CD4-positive, alpha-beta T cell treated with Interleukin-15 for 1 hour (primary cell): ENCODE results near the gene IGSF3.
"Not testable (repeated sequence)": the region's sequence is repeated elsewhere in the genome, so short reads cannot be mapped to it uniquely, and the experiment has no call there.

Experiments
- DNase-seq: peaks from one replicate; pipeline ENCODE4 v3.0.0-alpha.2; 2020

Gene IGSF3

DNA sequence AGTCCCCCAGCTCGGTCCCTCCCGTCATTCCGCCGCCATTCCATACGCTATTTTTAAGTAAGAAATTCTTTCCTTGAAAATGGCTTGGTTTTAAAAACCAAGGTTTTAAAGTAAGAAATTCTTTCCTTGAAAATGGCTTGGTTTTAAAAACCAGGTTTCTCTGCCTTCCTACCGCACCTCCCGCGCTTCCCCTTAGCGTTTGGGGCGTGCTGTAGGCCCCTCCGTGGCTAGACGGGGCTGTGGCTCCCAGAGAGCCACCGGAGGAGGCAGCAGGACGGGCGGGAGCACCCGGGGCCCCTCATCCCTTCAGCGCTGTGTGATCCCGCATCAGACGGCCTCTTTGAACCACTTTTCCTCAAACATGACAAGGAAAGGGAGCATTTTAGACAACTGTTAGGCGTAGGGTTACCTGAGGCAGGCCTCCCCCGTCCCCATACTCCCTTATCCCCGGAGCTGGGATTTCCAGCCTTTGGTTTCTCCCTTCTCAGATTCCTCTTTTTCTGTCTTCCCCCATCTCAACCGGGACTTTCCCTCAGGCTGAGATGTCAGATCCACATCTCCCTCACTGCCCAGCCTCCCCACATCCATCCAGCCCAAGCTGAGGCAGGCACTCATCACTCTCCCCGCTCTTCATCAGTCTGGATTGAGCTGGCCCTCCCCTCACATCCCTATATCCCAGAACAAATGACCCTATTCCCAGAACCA is 96.2 kb downstream of the IGSF3 start:
- no peak for DNase-seq

- DNase-seq: peak; percentile 87
Measured at GRCh38 chr1:116570358-116571214, 96.9 kb downstream of the IGSF3 start, which contains the start of gene CD58. Gene CD58, minus strand, starts transcription at chr1:116571026. Its CDS starts 54 bp downstream, at chr1:116570972.

GRCh38 chr1:116569776-116570357 is 97.7 kb downstream of the IGSF3 start:
- DNase-seq: peak; percentile 60

- DNase-seq: no peak
Measured at GRCh38 chr1:116569381-116569670, 98.2 kb downstream of the IGSF3 start.

DNA sequence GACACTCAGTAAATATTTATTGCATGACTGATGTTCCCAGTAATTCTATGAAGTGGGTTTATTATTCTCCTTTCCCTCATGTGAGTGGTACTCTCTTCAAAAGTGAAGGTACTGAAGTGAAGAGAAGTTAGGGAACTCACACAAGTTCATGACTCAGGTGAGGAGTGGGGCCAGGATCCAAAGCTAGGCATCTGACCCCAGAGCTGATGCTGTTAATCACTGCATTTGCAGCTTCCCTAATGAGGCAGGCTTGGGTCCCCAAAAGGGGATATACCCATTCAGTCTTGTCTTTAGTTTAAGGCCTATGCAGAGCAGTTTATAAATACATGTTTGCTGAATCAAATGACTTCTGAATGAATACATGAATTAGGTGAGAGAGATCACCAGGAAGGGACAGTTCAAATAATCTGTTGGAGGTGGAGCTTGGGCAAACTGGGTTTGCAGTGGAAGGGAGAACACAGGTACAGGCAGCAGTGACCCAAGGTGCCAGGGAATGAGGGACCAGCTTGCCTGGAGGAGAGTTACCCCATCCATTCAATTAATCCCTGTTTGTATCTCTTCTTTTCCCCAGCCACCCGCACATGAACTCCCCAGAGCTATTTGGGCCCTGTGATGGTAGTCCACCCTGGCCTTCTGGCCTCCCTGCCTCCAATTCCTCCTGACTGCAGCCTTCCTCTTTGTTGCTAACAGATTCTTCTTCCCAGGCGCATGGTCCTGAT is 98.7 kb downstream of the IGSF3 start:
- no peak for DNase-seq

GRCh38 chr1:116567790-116568661 is 99.5 kb downstream of the IGSF3 start:
- no peak for DNase-seq

DNA sequence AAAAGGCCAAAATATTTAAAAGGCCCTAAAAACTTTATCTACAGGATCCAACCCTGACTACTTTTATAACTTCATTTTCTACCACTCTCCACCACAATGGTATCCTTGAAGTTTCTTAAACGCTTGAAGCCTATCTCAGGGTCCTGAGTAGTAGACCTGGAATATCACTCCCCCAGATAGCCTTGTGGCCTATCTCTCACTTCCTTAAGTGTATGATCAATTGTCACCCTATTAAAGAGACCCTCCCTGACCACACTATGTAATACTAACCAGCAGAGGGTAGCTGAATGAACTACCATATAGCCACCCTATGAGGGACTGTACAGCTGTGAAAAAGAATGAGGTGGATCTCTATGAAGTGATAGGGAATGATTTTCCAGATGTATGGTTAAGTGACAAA is 102.3 kb downstream of the IGSF3 start:
- no peak for DNase-seq

- no peak for DNase-seq
Measured at GRCh38 chr1:116564426-116564825, 103.1 kb downstream of the IGSF3 start.

GRCh38 chr1:116562465-116562864 is 105.1 kb downstream of the IGSF3 start:
- DNase-seq: not testable (repeated sequence)

DNA sequence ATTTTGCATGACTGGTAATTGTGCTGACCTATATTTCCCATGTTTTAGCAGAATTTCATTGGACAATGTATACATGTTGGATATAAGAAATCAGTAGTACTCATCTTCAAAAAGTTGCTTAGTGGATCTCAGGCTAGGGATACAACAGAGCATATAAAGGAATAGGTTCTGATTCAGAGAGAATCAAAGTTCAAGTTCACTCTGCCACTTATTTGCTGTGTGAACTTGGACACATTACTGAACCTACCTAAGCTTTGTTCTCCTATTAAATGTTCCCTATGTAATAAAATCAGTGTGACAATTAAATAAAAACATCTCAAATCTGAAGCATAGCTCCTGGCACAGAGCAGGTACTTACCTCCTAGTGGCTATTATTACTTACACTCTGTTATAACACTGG is 106.0 kb downstream of the IGSF3 start:
- DNase-seq: no peak

DNA sequence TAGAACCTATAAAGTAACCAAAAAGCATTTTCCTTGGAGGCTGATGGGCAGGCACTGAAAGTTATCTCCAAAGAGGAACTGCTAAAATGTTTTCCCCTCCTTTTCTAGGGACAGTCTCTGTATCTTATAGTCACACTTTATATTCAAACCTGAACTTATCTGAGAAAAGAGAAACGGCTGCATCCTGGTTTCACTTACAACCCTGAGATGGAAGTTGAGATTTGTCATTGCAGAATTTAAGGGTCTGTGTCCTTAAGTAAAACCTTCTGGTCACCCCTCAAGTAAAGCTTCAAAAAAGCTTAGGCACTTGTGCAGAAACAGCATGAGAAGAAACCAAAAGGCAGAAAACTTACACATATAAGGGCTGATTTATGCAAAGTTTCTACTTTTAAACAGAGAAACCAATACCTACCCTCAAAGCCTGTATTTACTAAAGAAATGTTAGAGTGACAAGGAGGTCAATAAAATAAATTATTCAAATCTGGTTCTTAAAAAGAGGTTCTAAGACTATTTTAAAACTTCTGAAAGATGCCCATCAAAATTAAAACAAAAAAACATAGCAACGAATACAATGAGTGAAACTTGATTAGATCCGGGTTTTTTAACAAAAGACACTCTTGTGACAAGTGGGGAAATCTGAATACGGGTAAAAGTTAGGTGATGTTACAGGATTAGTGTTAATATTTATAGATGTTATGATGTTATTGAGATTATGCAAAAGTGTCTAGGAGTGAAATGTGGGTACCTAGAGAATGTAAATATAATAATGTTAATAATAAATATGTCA is 106.6 kb downstream of the IGSF3 start:
- no peak for DNase-seq

GRCh38 chr1:116559304-116559761 is 108.2 kb downstream of the IGSF3 start:
- no peak for DNase-seq

DNA sequence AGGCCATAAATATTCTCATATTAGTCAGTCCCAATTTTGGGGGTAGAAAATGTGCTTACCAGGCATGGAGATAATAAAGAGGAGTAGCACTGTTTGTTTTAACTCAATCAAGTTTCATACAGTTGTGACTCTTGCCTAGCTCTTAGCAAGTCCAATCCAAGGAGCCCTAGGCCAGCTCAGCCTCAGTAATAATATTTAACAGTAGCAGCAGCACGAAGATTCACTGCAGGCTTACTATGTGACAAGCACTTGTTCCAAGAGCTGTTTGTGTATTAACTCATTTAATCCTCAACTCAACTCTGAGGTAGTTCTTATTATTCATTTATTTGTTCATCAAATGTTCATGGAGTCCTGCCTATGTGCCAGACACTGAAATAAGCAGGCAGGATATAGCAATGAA is 109.0 kb downstream of the IGSF3 start:
- no peak for DNase-seq

DNA sequence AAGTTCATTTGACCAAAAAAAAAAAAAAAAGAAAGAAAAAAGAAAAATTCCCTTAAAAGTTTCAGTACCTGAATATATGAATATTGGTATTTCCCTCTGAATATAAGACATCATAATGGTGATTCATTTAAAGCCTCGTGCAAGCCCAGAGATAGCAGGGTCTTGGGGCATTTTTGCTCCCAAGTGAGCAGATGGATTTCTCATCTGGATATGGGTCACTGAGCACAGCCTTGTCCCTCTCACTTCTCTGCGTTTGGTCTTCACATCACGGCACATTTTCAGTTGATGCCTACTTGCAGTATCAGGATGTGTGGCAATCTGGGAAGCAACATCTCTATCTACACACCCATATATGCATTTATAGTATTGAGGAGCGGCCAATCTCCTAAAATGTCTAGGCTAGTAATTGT is 109.4 kb downstream of the IGSF3 start:
- DNase-seq: peak; percentile 30

GRCh38 chr1:116557323-116557878 is 110.1 kb downstream of the IGSF3 start:
- no peak for DNase-seq

DNA sequence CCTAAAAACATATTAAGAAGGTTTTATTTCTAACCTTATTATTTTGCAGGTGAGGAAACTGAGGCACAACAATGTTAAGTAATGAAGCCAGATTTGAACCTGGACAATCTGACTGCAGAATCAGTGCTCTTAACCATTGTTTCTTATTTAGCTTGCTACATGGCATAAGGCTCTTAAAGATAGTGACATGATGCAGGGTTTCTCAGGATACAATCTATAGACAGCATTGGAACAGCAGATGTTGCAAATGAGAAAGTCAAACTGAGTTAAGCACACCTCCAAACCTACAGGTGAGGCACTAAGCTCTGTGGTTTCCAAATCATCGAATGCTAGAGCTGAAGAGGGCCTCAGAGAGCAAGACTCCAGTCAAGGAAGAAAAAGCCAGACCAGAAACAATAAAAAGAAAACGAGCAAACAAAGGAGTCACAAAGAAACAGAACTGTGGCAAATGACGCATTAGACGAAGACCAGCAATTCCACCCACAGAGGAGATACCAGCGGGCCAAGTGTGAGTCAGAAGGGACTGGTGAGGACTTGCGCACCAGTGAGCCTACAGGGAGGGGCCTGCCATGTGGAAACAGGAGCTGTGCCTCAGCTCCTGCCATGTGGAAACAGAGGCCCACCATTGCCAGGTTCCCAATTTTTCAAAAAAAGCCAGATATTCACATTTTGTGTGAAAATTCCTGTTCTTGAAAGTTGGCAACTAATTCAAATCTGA is 111.1 kb downstream of the IGSF3 start:
- peak; percentile 77 for DNase-seq

GRCh38 chr1:116554924-116555323 is 112.6 kb downstream of the IGSF3 start:
- no peak for DNase-seq

DNA sequence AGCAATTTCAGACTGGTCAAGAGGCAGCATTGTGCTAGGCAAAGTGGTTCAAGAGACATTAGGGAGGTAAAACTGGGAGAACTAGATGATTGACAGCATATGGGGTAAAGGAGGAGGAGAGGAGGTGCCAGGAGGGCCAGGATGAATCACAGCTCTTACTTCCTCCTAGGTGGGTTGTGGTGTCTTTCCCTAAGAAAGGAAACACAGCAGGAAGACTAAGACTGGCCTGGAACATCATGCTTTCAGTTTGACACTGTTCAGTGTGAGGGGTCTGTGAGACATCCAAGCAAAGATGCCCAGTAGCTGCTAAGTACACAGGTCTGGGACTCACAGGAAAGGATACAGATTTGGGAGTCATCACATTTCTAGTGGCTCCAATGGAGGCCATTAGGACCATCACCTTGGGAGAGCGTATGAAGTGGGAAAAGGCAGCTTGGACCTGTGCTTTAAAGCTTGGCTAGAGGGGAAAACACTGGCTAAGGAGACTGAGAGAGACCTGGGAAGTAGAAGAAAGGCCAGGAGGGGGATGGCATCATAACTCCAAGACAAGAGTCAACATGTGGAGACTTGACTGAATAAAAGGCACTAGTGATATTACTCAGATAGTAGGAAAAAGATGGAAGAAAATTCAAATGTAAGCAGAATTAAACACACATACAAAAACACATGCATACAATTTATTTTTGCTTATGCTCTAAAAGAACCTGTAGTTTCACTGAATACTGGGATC is 114.0 kb downstream of the IGSF3 start:
- DNase-seq: no peak

- DNase-seq: no peak
Measured at GRCh38 chr1:116546354-116546977, 121.1 kb downstream of the IGSF3 start.
